Cardiac muscle cell (in vitro differentiated cells and primary cell): ENCODE measurements around the gene QSOX2. TPM values are rescaled to one million over a fixed set of nuclear protein-coding genes. Genes with fewer than 3 reads are reported as not detected.
A peak's percentile ranks its signal among the peaks of the same experiment; 100 is the strongest.

Experiments used
- DNase-seq, 2 donors: peaks; one replicate each; pipeline versions ENCODE4 v3.0.0 to v3.0.0-alpha.2; 2010 to 2017; ENCODE audit warnings: low read depth in 1 of 2, low spot score in 1 of 2
- H3K27ac ChIP-seq: fragments of 200-600 bp; sonication (generic); 2 replicates; pipeline ENCODE4 v1.5.1; 2016
- H3K27me3 ChIP-seq: fragments of 200-600 bp; sonication (generic); 2 replicates; pipeline ENCODE4 v1.6.0; 2016; ENCODE audit warnings: control low read depth
- H3K36me3 ChIP-seq: fragments of 200-600 bp; sonication (generic); 2 replicates; pipeline ENCODE4 v1.5.1; 2016; ENCODE audit warnings: control low read depth
- H3K4me1 ChIP-seq: fragments of 200-600 bp; sonication (generic); 2 replicates; pipeline ENCODE4 v1.8.1; 2017; ENCODE audit warnings: low read depth, mild to moderate bottlenecking, mixed run types
- H3K4me3 ChIP-seq: fragments of 200-600 bp; sonication (generic); 2 replicates; pipeline ENCODE4 v1.5.1; 2016; ENCODE audit warnings: mild to moderate bottlenecking
- H3K9me3 ChIP-seq: fragments of 200-600 bp; sonication (generic); 2 replicates; pipeline ENCODE4 v1.5.1; 2017; ENCODE audit warnings: low read depth, mild to moderate bottlenecking, control low read depth
- CTCF ChIP-seq: IDR thresholded peaks from 2 replicates; pipeline ENCODE4 v1.5.1; 2012; ENCODE audit warnings: low read depth, mild to moderate bottlenecking, low read length
- polyA plus RNA-seq: library from polyadenylated mRNA; unstranded; fragments of >200 nt; fragmentation: Nextera tagmentation; extraction: Ambion mirVana; gene quantifications from 2 replicates; pipeline ENCODE4 v1.2.1, GENCODE V29; 2016
- total RNA-seq: library from RNA; depleted of rRNA; stranded (reverse); fragments of >200 nt; gene quantifications from 2 replicates; pipeline ENCODE4 v1.2.3, GENCODE V29; 2016

The QSOX2 gene
- total and polyA plus RNA-seq, 2 experiments from 2014 or later: 1.7 to 10.5 TPM

- H3K9me3 ChIP-seq: no peaks in the 10 kb centered on the region
- H3K4me1 ChIP-seq: no peaks in the 10 kb centered on the region
- no peak for TF ChIP-seq CTCF
- no peaks in the 10 kb centered on the region for H3K36me3 ChIP-seq
- no peak overlapping the region for H3K4me3 ChIP-seq
- peak in 1 of 2 donors; percentile 50 for DNase-seq
- H3K27me3 ChIP-seq: no peaks in the 10 kb centered on the region
- H3K27ac ChIP-seq: no peak overlapping the region
Observed at GRCh38 chr9:136275655-136276429, 30.2 kb upstream of the QSOX2 start.

- H3K4me1 ChIP-seq: no peaks in the 10 kb centered on the region
- DNase-seq: no peak
- H3K27ac ChIP-seq: no peak overlapping the region
- no peaks in the 10 kb centered on the region for H3K27me3 ChIP-seq
- no peaks in the 10 kb centered on the region for H3K9me3 ChIP-seq
- H3K4me3 ChIP-seq: no peak overlapping the region
- TF ChIP-seq CTCF: no peak
- H3K36me3 ChIP-seq: no peaks in the 10 kb centered on the region
Observed at GRCh38 chr9:136274786-136275654, 29.4 kb upstream of the QSOX2 start.

GRCh38 chr9:136273921-136274785, 28.5 kb upstream of the QSOX2 start:
- Histone ChIP-seq H3K27ac (no peak overlapping the region), H3K4me3 (no peak overlapping the region), H3K4me1 (no peaks in the 10 kb centered on the region), H3K27me3 (no peaks in the 10 kb centered on the region), H3K9me3 (no peaks in the 10 kb centered on the region), H3K36me3 (no peaks in the 10 kb centered on the region)
- DNase-seq: no peak
- TF ChIP-seq CTCF: no peak

GRCh38 chr9:136273244-136273865, 27.7 kb upstream of the QSOX2 start:
- TF ChIP-seq CTCF: no peak
- no peaks in the 10 kb centered on the region for H3K27me3 ChIP-seq

More at GRCh38 chr9:136273244-136273865, 27.7 kb upstream of the QSOX2 start:
- H3K36me3 ChIP-seq: no peaks in the 10 kb centered on the region
- H3K9me3 ChIP-seq: no peaks in the 10 kb centered on the region
- H3K4me3 ChIP-seq: no peak overlapping the region
- H3K27ac ChIP-seq: no peak overlapping the region
- peaks cover 6% of the 10 kb centered on the region for H3K4me1 ChIP-seq
- no peak for DNase-seq
